GM19463 (cell line): ENCODE measurements around the gene GASK1B.

Experiments
- ATAC-seq: cut with Tn5 transposase; IDR thresholded peaks from one replicate; pipeline ENCODE4 v1.9.1; 2021; ENCODE audit warnings: mild to moderate bottlenecking, moderate library complexity; ENCODE audit not compliant: unreplicated experiment

GASK1B gene

GRCh38 chr4:158172261-158173258 is at the start of gene GASK1B:
GASK1B (minus strand) TSS chr4:158173025; CDS start chr4:158171375, 1,650 bp downstream.
- peak; percentile 34 for ATAC-seq

GRCh38 chr4:158219623-158220022 is 46.8 kb upstream of the GASK1B start:
- no peak for ATAC-seq

GRCh38 chr4:158217763-158218162 is 44.9 kb upstream of the GASK1B start:
- no peak for ATAC-seq

- no peak for ATAC-seq
Measured at GRCh38 chr4:158214856-158215255, 42.0 kb upstream of the GASK1B start.

- ATAC-seq = no peak
Measured at GRCh38 chr4:158213466-158213865, 40.6 kb upstream of the GASK1B start.

GRCh38 chr4:158211222-158211621 is 38.4 kb upstream of the GASK1B start:
- ATAC-seq = no peak

- peak; percentile 95 for ATAC-seq
Measured at GRCh38 chr4:158209825-158210807, 37.3 kb upstream of the GASK1B start, which contains the start of gene TMEM144. TMEM144 (plus strand) TSS chr4:158210486; CDS start chr4:158212668, 2,182 bp downstream.

GRCh38 chr4:158208963-158209640 is 36.3 kb upstream of the GASK1B start:
- ATAC-seq = peak; percentile 34

GRCh38 chr4:158203929-158204328 is 31.1 kb upstream of the GASK1B start:
- no peak for ATAC-seq

GRCh38 chr4:158203436-158203835 is 30.6 kb upstream of the GASK1B start:
- ATAC-seq = no peak

- no peak for ATAC-seq
Measured at GRCh38 chr4:158202481-158202880, 29.7 kb upstream of the GASK1B start.

GRCh38 chr4:158201876-158202275 is 29.1 kb upstream of the GASK1B start:
- no peak for ATAC-seq

GRCh38 chr4:158201322-158201721 is 28.5 kb upstream of the GASK1B start:
- ATAC-seq = no peak

- no peak for ATAC-seq
Measured at GRCh38 chr4:158200214-158200613, 27.4 kb upstream of the GASK1B start.

- no peak for ATAC-seq
Measured at GRCh38 chr4:158197194-158197776, 24.5 kb upstream of the GASK1B start.

GRCh38 chr4:158195297-158195696 is 22.5 kb upstream of the GASK1B start:
- ATAC-seq = no peak

GRCh38 chr4:158193171-158193749 is 20.4 kb upstream of the GASK1B start:
- peak; percentile 52 for ATAC-seq

GRCh38 chr4:158192439-158193158 is 19.8 kb upstream of the GASK1B start:
- ATAC-seq = no peak

- ATAC-seq = no peak
Measured at GRCh38 chr4:158190718-158191117, 17.9 kb upstream of the GASK1B start.
